ENCODE results near the gene PPP1R37. TPM values are rescaled to one million over a fixed set of nuclear protein-coding genes. Genes with fewer than 3 reads are reported as not detected.
A peak's percentile ranks its signal among the peaks of the same experiment; 100 is the strongest.

Gene PPP1R37
- total and polyA plus RNA-seq, 2 of the 13 experiments (the other 11 are each of a cell fraction or from before 2014, with no cell fraction given) = 9.0 to 14.3 TPM

- intact Hi-C loops (cut with micrococcal nuclease; ENCODE audit: unreplicated experiment) = no loop called here
- ATAC-seq = peak; percentile 8
- TF ChIP-seq ADNP (CRISPR knock-in tag; IDR thresholded peaks at IDR 0.05) (no peak), FOSL2 (CRISPR knock-in tag; IDR thresholded peaks at IDR 0.05) (peak; percentile 94), PCBP1 (IDR thresholded peaks at IDR 0.05; ENCODE audit: borderline replicate concordance, low read depth, low read length) (no peak), CREM (IDR thresholded peaks at IDR 0.05) (no peak), CREM (CRISPR knock-in tag; IDR thresholded peaks at IDR 0.05) (no peak), ZBTB20 (CRISPR knock-in tag; IDR thresholded peaks at IDR 0.05; ENCODE audit: borderline replicate concordance, low read depth) (0 out of 2 replicates have a peak, but pooled peaks have one; percentile 23), ZNF333 (CRISPR knock-in tag; IDR thresholded peaks at IDR 0.05; ENCODE audit: borderline replicate concordance) (no peak), ZNF850 (CRISPR knock-in tag; conservative IDR thresholded peaks at IDR 0.05) (no peak), NFIC (IDR thresholded peaks at IDR 0.05; ENCODE audit: low read length) (no peak)
- TF ChIP-seq, protein P1, sequence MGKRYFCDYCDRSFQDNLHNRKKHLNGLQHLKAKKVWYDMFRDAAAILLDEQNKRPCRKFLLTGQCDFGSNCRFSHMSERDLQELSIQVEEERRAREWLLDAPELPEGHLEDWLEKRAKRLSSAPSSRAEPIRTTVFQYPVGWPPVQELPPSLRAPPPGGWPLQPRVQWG (CRISPR knock-in tag; IDR thresholded peaks at IDR 0.05; ENCODE audit: borderline replicate concordance, low read depth) = no peak
- TF ChIP-seq, protein P2, sequence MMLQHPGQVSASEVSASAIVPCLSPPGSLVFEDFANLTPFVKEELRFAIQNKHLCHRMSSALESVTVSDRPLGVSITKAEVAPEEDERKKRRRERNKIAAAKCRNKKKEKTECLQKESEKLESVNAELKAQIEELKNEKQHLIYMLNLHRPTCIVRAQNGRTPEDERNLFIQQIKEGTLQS (CRISPR knock-in tag; IDR thresholded peaks at IDR 0.05) = 0 out of 2 replicates have a peak, but pooled peaks have one; percentile 72
- TF ChIP-seq, protein P3, sequence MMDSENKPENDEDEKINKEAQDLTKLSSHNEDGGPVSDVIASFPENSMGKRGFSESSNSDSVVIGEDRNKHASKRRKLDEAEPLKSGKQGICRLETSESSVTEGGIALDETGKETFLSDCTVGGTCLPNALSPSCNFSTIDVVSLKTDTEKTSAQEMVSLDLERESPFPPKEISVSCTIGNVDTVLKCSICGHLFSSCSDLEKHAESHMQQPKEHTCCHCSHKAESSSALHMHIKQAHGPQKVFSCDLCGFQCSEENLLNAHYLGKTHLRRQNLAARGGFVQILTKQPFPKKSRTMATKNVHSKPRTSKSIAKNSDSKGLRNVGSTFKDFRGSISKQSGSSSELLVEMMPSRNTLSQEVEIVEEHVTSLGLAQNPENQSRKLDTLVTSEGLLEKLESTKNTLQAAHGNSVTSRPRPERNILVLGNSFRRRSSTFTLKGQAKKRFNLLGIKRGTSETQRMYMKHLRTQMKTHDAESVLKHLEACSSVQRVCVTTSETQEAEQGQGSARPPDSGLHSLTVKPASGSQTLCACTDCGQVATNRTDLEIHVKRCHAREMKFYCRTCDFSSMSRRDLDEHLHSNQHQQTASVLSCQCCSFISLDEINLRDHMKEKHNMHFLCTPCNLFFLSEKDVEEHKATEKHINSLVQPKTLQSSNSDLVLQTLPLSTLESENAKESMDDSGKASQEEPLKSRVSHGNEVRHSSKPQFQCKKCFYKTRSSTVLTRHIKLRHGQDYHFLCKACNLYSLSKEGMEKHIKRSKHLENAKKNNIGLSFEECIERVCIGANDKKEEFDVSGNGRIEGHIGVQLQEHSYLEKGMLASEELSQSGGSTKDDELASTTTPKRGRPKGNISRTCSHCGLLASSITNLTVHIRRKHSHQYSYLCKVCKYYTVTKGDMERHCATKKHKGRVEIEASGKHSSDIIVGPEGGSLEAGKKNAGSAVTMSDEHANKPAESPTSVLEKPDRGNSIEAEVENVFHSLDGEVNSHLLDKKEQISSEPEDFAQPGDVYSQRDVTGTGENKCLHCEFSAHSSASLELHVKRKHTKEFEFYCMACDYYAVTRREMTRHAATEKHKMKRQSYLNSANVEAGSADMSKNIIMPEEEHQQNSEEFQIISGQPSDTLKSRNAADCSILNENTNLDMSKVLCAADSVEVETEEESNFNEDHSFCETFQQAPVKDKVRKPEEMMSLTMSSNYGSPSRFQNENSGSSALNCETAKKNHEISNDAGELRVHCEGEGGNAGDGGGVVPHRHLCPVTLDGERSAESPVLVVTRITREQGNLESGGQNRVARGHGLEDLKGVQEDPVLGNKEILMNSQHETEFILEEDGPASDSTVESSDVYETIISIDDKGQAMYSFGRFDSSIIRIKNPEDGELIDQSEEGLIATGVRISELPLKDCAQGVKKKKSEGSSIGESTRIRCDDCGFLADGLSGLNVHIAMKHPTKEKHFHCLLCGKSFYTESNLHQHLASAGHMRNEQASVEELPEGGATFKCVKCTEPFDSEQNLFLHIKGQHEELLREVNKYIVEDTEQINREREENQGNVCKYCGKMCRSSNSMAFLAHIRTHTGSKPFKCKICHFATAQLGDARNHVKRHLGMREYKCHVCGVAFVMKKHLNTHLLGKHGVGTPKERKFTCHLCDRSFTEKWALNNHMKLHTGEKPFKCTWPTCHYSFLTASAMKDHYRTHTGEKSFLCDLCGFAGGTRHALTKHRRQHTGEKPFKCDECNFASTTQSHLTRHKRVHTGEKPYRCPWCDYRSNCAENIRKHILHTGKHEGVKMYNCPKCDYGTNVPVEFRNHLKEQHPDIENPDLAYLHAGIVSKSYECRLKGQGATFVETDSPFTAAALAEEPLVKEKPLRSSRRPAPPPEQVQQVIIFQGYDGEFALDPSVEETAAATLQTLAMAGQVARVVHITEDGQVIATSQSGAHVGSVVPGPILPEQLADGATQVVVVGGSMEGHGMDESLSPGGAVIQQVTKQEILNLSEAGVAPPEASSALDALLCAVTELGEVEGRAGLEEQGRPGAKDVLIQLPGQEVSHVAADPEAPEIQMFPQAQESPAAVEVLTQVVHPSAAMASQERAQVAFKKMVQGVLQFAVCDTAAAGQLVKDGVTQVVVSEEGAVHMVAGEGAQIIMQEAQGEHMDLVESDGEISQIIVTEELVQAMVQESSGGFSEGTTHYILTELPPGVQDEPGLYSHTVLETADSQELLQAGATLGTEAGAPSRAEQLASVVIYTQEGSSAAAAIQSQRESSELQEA (CRISPR knock-in tag; IDR thresholded peaks at IDR 0.05; ENCODE audit: not compliant biosample characterization) = no peak
These were observed 6.7 kb downstream of the PPP1R37 start for GRCh38 chr19:45099467-45100191.

More at GRCh38 chr19:45099467-45100191, 6.7 kb downstream of the PPP1R37 start:
- peak overlapping the region; percentile 85 for H3K4me2 ChIP-seq (ENCODE audit: low read depth, low read length)
- H3K27ac ChIP-seq (ENCODE audit: extremely low read length, insufficient read depth, low read length) = peak overlapping the region; percentile 74
- no peaks in the 10 kb centered on the region for H3K9me3 ChIP-seq (ENCODE audit: low read length)
- peaks cover 18% of the 10 kb centered on the region for H4K20me1 ChIP-seq (ENCODE audit: insufficient read depth, low read length)
- no peak for FAIRE-seq
- CTCF ChIA-PET (ENCODE audit: low intra/inter-chr PET ratio, low total read pairs) = no interaction called here
- H3K36me3 ChIP-seq (replicated peaks in 1 of 2; ENCODE audit: control insufficient read depth in 1 of 2, insufficient read depth in 2 of 2, low read length in 2 of 2) = peaks cover 0 to 5% of the 10 kb centered on the region in 2 experiments; a peak in 3 of 5 replicates
- H3K4me3 ChIP-seq (replicated peaks in 1 of 3; ENCODE audit: insufficient read depth in 1 of 3, low read depth in 2 of 3, low read length in 3 of 3) = peak overlapping the region in 2 of 3 experiments; percentile 6 to 58; a peak in 3 of 6 replicates
- 67% methylated on average over 7 of the region's 25 CpGs for WGBS (ENCODE audit: low lambda C conversion rate)
- in situ Hi-C loops (cut with HindIII; ENCODE audit: extremely low pct_ligation_motif_present, low pct_unique_long_range_greater_than_20kb) = no loop called here
- DNase-seq (ENCODE audit: low spot score) = peak; percentile 72
- POLR2A ChIA-PET = interaction anchor here (1.0 to 3.2 kb wide), 3 partner anchors 18 to 79 kb away, joined by 3 to 13 read pairs (median 11); partner anchors contain the start of genes BLOC1S3, GEMIN7 and TRAPPC6A
- H3K27me3 ChIP-seq (ENCODE audit: control insufficient read depth in 1 of 2, insufficient read depth in 2 of 2, low read length in 2 of 2) = no peaks in the 10 kb centered on the region
- BruUV-seq (replicated peaks) = no TSS peak
- H3K79me2 ChIP-seq (ENCODE audit: insufficient read depth, low read length) = peaks cover 98% of the 10 kb centered on the region
- H3K4me1 ChIP-seq (ENCODE audit: insufficient read depth, low read length) = peaks cover 100% of the 10 kb centered on the region
- H2AFZ ChIP-seq (ENCODE audit: low read length) = no peak overlapping the region
- H3K9ac ChIP-seq (ENCODE audit: insufficient read depth, low read depth, low read length) = peak overlapping the region; percentile 69

Data from HepG2 (cell line).